H9 (cell line): Measurements from ENCODE around the gene DCUN1D5. TPM values are rescaled to one million over a fixed set of nuclear protein-coding genes. Genes with fewer than 3 reads are reported as not detected.
A peak's percentile ranks its signal among the peaks of the same experiment; 100 is the strongest.

Experiments
- DNase-seq: peaks from one replicate; pipeline ENCODE4 v3.0.0-alpha.2; 2017
- H2AFZ ChIP-seq: one replicate; pipeline ENCODE4 v1.6.1; 2013; ENCODE audit warnings: mild to moderate bottlenecking, low read length, control low read depth, moderate library complexity
- H2AK5ac ChIP-seq: 2 replicates; pipeline ENCODE4 v1.6.1; 2013; ENCODE audit warnings: low read length, control low read depth, mixed read lengths; ENCODE audit not compliant: insufficient read length
- H2BK120ac ChIP-seq: one replicate; pipeline ENCODE4 v1.6.1; 2013; ENCODE audit warnings: low read depth, mild to moderate bottlenecking, low read length, control low read depth, inconsistent platforms; ENCODE audit not compliant: poor library complexity, severe bottlenecking
- H2BK12ac ChIP-seq: 2 replicates; pipeline ENCODE4 v1.6.1; 2013; ENCODE audit warnings: low read length, control low read depth, mixed read lengths, low read depth; ENCODE audit not compliant: insufficient read length
- H2BK15ac ChIP-seq: 2 replicates; pipeline ENCODE4 v1.6.1; 2013; ENCODE audit warnings: low read depth, low read length, control low read depth
- H2BK20ac ChIP-seq: one replicate; pipeline ENCODE4 v1.6.1; 2013; ENCODE audit warnings: low read depth, mild to moderate bottlenecking, low read length, control low read depth, inconsistent platforms; ENCODE audit not compliant: poor library complexity, severe bottlenecking
- H2BK5ac ChIP-seq: 2 replicates; pipeline ENCODE4 v1.6.1; 2013; ENCODE audit warnings: low read length, control low read depth, mixed read lengths; ENCODE audit not compliant: insufficient read length
- H3K14ac ChIP-seq: 2 replicates; pipeline ENCODE4 v1.6.1; 2013; ENCODE audit warnings: low read length, control low read depth; ENCODE audit not compliant: insufficient read depth
- H3K18ac ChIP-seq: 2 replicates; pipeline ENCODE4 v1.6.1; 2013; ENCODE audit warnings: low read depth, mild to moderate bottlenecking, mixed read lengths, low read length, control low read depth; ENCODE audit not compliant: insufficient read length
- H3K23ac ChIP-seq: 2 replicates; pipeline ENCODE4 v1.6.1; 2013; ENCODE audit warnings: low read length, control low read depth, mixed read lengths, low read depth; ENCODE audit not compliant: insufficient read length
- H3K23me2 ChIP-seq: 2 replicates; pipeline ENCODE4 v1.6.1; 2013; ENCODE audit warnings: low read depth, mild to moderate bottlenecking, mixed read lengths, low read length, control low read depth; ENCODE audit not compliant: insufficient read length, poor library complexity, severe bottlenecking
- H3K27ac ChIP-seq: 2 replicates; pipeline ENCODE4 v1.5.1; 2013; ENCODE audit warnings: low read length, control low read depth, mixed read lengths, low read depth; ENCODE audit not compliant: insufficient read length
- H3K27me3 ChIP-seq: 2 replicates; pipeline ENCODE4 v1.6.1; 2013; ENCODE audit warnings: low read length, control low read depth, inconsistent platforms; ENCODE audit not compliant: insufficient read depth
- H3K4ac ChIP-seq: 2 replicates; pipeline ENCODE4 v1.6.1; 2013; ENCODE audit warnings: low read depth, mild to moderate bottlenecking, control low read depth, inconsistent platforms, low read length, moderate library complexity
- H3K4me1 ChIP-seq: 2 replicates; pipeline ENCODE4 v1.6.1; 2013; ENCODE audit warnings: low read length, control low read depth, inconsistent platforms; ENCODE audit not compliant: insufficient read depth
- H3K4me2 ChIP-seq: 2 replicates; pipeline ENCODE4 v1.6.1; 2013; ENCODE audit warnings: low read length, control low read depth, mixed read lengths; ENCODE audit not compliant: insufficient read length, insufficient read depth
- H3K56ac ChIP-seq: 2 replicates; pipeline ENCODE4 v1.6.1; 2013; ENCODE audit warnings: low read depth, mild to moderate bottlenecking, mixed read lengths, low read length, control low read depth; ENCODE audit not compliant: insufficient read length
- H3K79me1 ChIP-seq: 2 replicates; pipeline ENCODE4 v1.6.1; 2013; ENCODE audit warnings: low read depth, mild to moderate bottlenecking, moderate library complexity, low read length, control low read depth, inconsistent platforms; ENCODE audit not compliant: insufficient read depth, poor library complexity, severe bottlenecking
- H3K79me2 ChIP-seq: 2 replicates; pipeline ENCODE4 v1.6.1; 2013; ENCODE audit warnings: low read length, control low read depth, inconsistent platforms; ENCODE audit not compliant: insufficient read depth
- H3K9ac ChIP-seq: 2 replicates; pipeline ENCODE4 v1.6.1; 2013; ENCODE audit warnings: low read length, control low read depth, mixed read lengths; ENCODE audit not compliant: insufficient read length; ENCODE audit errors: extremely low read depth
- H3K9me3 ChIP-seq: one replicate; pipeline ENCODE4 v1.6.1; 2013; ENCODE audit warnings: low read depth, low read length, inconsistent platforms; ENCODE audit not compliant: control insufficient read depth
- H3T11ph ChIP-seq: one replicate; pipeline ENCODE4 v1.6.1; 2013; ENCODE audit warnings: mild to moderate bottlenecking, low read length, control low read depth, inconsistent platforms
- H4K20me1 ChIP-seq: one replicate; pipeline ENCODE4 v1.6.1; 2013; ENCODE audit not compliant: control insufficient read depth, insufficient read length, insufficient read depth
- H4K5ac ChIP-seq: 2 replicates; pipeline ENCODE4 v1.6.1; 2013; ENCODE audit warnings: low read depth, mild to moderate bottlenecking, mixed read lengths, low read length, control low read depth; ENCODE audit not compliant: insufficient read length
- H4K8ac ChIP-seq: replicated peaks from 2 replicates; pipeline ENCODE4 v1.6.1; 2013; ENCODE audit warnings: low read length, control low read depth, mixed read lengths, low read depth; ENCODE audit not compliant: insufficient read length
- H4K91ac ChIP-seq: 2 replicates; pipeline ENCODE4 v1.6.1; 2013; ENCODE audit warnings: low read depth, mild to moderate bottlenecking, moderate library complexity, mixed read lengths, low read length, control low read depth; ENCODE audit not compliant: insufficient read length
- H3K27ac Mint-ChIP-seq, 3 experiments: 2 replicates in 2 of 3; 3 replicates in 1 of 3; pipeline ENCODE4 v1.8.0; 2020 to 2021; ENCODE audit warnings: mixed read lengths in 3 of 3, mild to moderate bottlenecking in 1 of 3, moderate library complexity in 1 of 3
- H3K27me3 Mint-ChIP-seq: 2 replicates; pipeline ENCODE4 v1.8.0; 2021; ENCODE audit warnings: low read depth, mild to moderate bottlenecking, moderate library complexity, mixed read lengths
- H3K36me3 Mint-ChIP-seq, 3 experiments: 2 replicates in 2 of 3; 3 replicates in 1 of 3; pipeline ENCODE4 v1.8.0; 2020 to 2021; ENCODE audit warnings: low read depth in 3 of 3, mixed read lengths in 3 of 3; ENCODE audit not compliant: insufficient read depth in 1 of 3
- H3K4me1 Mint-ChIP-seq, 2 experiments: 2 replicates each; pipeline ENCODE4 v1.8.0; 2020; ENCODE audit warnings: mixed read lengths in 2 of 2
- H3K4me3 Mint-ChIP-seq, 2 experiments: 2 replicates in 1 of 2; 3 replicates in 1 of 2; pipeline ENCODE4 v1.8.0; 2020 to 2021; ENCODE audit warnings: mild to moderate bottlenecking in 2 of 2, mixed read lengths in 2 of 2, moderate library complexity in 1 of 2
- H3K9me3 Mint-ChIP-seq, 2 experiments: 2 replicates in 1 of 2; 3 replicates in 1 of 2; pipeline ENCODE4 v1.8.0; 2020; ENCODE audit warnings: mild to moderate bottlenecking in 2 of 2, mixed read lengths in 2 of 2, moderate library complexity in 1 of 2
- WGBS: extraction: QIAGEN DNeasy Blood & Tissue Kit; methylation state at CpG from one replicate; pipeline ENCODE4 v1.1.7; 2013; ENCODE audit warnings: missing lambda C conversion rate, low lambda C conversion rate, mixed read lengths; ENCODE audit not compliant: insufficient read length; ENCODE audit errors: extremely low coverage; 5-methylcytosine and 5-hydroxymethylcytosine counted together
- total RNA-seq: library from RNA; stranded (reverse); gene quantifications from 2 replicates; pipeline ENCODE4 v1.2.1, GENCODE V29; 2021
- TF ChIP-seq, protein P1 (sequence below): fragments of 200-600 bp; sonication (generic); conservative IDR thresholded peaks from 3 replicates; pipeline ENCODE4 v1.8.0; 2021; ENCODE audit warnings: antibody characterized with exemption, mild to moderate bottlenecking

DCUN1D5 gene
- total RNA-seq, 1 experiment from 2014 or later, result 86.7 TPM

DNA sequence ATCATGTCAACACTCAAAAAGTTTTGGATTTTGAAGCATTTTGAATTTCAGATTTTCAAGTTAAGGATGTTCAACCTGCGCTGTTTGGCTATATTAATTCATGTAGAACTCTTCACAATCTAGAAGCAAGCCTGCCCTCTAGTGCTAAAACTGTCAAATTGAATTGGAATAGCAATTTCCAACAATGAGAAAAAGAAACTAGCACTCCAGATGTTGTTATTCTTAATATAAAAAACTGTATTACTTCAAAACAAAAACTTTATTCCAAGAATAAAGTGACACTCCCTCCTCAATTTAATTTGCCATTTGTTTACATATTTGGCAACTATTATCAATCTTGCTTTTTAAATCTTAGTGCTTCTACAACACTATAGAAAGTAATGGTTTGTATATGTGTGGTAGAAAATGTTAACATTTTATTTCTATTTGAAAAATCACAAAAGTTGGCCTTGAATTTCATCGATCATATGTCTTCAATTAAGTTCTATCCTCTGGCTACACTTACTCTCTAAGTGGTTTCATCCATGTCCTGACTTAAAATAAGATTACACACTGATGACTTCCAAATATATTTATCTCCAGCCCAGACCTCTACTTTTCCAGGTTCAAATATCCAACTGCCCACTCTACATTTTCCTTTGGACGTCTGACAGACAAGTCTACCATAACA lies 36.6 kb downstream of the DCUN1D5 start:
- no peaks in the 10 kb centered on the region for H3K27me3 ChIP-seq
- H3K23ac ChIP-seq, result no peak overlapping the region
- Mint-ChIP-seq H3K4me1 (no peaks in the 10 kb centered on the region), H3K4me3 (no peak overlapping the region), H3K36me3 (peaks cover 0 to 11% (median 2%) of the 10 kb centered on the region in 3 experiments; a peak in 3 of 7 replicates), H3K9me3 (no peaks in the 10 kb centered on the region), H3K27me3 (no peaks in the 10 kb centered on the region), H3K27ac (no peak overlapping the region)
- H3K4me2 ChIP-seq, result no peak overlapping the region
- H3K9ac ChIP-seq, result no peak overlapping the region
- no peak overlapping the region for H4K8ac ChIP-seq
- no peak overlapping the region for H2AK5ac ChIP-seq
- H2BK5ac ChIP-seq, result no peak overlapping the region
- no peak overlapping the region for H4K5ac ChIP-seq
- H3K14ac ChIP-seq, result no peak overlapping the region
- H2BK15ac ChIP-seq, result no peak overlapping the region
- H3K9me3 ChIP-seq, result no peaks in the 10 kb centered on the region
- no peaks in the 10 kb centered on the region for H3K79me1 ChIP-seq
- H2BK12ac ChIP-seq, result no peak overlapping the region
- H2BK20ac ChIP-seq, result no peak overlapping the region
- no peak overlapping the region for H3T11ph ChIP-seq
- no peak for DNase-seq
- H3K4me1 ChIP-seq, result no peaks in the 10 kb centered on the region
- H4K91ac ChIP-seq, result no peak overlapping the region
- no peaks in the 10 kb centered on the region for H3K23me2 ChIP-seq
- H4K20me1 ChIP-seq, result no peaks in the 10 kb centered on the region
- no peak overlapping the region for H2AFZ ChIP-seq
- H3K4ac ChIP-seq, result no peak overlapping the region
- H3K18ac ChIP-seq, result no peak overlapping the region
- no peaks in the 10 kb centered on the region for H3K79me2 ChIP-seq
- no peak overlapping the region for H2BK120ac ChIP-seq
- H3K56ac ChIP-seq, result no peak overlapping the region
- no peak overlapping the region for H3K27ac ChIP-seq
- WGBS, result no CpG with 5 or more reads among the region's 3 CpGs
- TF ChIP-seq, protein P1, sequence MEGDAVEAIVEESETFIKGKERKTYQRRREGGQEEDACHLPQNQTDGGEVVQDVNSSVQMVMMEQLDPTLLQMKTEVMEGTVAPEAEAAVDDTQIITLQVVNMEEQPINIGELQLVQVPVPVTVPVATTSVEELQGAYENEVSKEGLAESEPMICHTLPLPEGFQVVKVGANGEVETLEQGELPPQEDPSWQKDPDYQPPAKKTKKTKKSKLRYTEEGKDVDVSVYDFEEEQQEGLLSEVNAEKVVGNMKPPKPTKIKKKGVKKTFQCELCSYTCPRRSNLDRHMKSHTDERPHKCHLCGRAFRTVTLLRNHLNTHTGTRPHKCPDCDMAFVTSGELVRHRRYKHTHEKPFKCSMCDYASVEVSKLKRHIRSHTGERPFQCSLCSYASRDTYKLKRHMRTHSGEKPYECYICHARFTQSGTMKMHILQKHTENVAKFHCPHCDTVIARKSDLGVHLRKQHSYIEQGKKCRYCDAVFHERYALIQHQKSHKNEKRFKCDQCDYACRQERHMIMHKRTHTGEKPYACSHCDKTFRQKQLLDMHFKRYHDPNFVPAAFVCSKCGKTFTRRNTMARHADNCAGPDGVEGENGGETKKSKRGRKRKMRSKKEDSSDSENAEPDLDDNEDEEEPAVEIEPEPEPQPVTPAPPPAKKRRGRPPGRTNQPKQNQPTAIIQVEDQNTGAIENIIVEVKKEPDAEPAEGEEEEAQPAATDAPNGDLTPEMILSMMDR, result peak; percentile 69
